NCI-H146 (cell line): ENCODE results near the gene SGTB.

ENCODE experiments used
- DNase-seq: peaks from one replicate; lab custom pipeline; 2025; lab: John Stamatoyannopoulos, UW

The SGTB gene, protein sequence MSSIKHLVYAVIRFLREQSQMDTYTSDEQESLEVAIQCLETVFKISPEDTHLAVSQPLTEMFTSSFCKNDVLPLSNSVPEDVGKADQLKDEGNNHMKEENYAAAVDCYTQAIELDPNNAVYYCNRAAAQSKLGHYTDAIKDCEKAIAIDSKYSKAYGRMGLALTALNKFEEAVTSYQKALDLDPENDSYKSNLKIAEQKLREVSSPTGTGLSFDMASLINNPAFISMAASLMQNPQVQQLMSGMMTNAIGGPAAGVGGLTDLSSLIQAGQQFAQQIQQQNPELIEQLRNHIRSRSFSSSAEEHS

DNA sequence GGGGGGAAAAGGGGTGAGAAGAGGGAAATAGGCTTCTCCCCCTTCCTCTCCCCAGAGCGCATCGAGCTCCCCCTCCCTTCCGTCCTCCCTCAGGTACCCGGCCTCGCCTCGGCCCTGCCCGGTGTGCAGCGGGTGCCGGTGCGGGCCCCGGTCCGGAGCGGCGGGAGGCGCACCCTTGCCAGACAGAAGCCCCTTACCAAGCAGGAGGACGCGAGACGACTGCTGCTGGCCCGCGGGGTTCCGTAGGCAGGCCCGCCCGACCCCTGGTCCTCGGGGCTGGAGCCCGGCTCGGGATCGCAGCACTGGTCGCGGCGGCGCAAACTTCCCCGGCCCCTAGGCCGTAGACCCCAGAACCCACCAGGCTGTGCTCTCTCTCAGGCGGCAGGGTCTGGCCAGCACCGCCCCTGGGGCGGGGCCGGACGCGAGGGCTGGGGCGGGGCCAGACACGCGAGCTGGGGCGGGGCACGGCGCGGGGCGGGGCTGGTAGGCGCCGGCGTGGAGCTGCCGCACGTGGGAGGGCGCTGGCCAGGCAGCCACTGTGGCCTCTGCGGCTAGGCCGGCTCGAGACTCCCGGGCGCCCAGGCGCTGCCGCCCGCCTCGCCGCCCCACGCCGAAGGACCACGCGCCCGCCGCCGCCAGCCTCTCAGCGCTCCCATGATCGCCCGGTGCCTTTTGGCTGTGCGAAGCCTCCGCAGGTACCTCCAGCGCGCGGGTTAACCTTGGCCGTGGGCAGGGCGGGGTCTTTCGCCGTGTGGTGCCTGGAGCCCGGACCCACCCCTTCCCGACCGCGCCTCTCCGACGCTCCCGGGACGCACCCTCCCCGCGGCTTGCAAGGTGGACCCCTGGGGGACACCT is at the start of gene SGTB, which contains the start of gene NLN:
Gene SGTB (minus strand): TSS at position 390 of the 855 bp plus-strand sequence. CDS start 1,302 bp downstream, outside the sequence.
Gene NLN (plus strand): TSS at position 486 of the 855 bp plus-strand sequence. CDS start 169 bp downstream, at position 655.
- DNase-seq, result peak; percentile 92

- no peak for DNase-seq
Observed at GRCh38 chr5:65771266-65771665, 49.4 kb upstream of the SGTB start.

GRCh38 chr5:65769539-65769938 is 47.6 kb upstream of the SGTB start:
- DNase-seq, result no peak

DNA sequence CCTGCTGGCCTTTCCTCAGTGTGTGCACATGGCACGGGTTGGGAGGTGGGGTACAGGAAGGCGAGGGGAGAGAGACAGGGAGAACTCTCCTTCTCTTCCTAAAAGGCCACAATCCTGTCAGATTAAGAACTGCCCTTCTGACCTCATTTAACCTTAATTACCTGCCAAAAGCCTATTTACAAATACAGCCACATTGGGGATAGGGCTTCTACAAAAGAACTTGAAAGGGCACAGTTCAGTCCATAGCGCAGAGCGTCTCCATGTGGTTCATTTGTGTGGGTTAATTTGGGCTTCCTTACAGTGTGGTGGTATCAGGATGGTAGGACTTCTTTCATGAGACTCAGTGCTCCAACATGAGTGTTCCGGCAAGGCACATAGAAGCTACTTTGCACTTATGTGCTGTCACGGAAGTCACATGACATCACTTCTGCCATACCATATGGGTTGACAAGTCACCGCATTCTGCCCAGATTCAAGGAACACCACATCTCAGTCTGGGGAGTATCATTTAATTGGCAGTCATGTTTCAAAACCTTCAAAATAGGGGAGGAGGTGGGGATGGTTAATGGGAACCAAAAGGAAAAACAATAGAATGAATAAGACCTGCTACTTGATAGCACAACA is 46.9 kb upstream of the SGTB start:
- no peak for DNase-seq

GRCh38 chr5:65767565-65767964 is 45.7 kb upstream of the SGTB start:
- no peak for DNase-seq

DNA sequence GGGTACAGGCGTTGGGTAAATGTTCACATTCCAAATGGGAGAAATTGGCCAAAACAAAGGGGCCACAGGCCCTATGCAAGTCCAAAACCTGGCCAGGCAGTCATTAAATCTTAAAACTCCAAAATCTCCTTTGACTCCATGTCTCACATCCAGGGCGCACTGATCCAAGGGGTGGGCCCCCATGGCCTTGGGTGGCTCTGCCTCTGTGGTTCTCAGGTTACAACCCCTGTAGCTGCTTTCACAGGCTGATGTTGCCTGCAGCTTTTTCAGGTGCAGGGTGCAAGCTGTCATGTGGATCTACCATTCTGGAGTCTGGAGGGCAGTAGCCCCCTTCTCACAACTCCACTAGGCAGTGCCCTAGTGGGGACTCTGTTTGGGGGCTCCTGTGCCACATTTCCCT is 44.9 kb upstream of the SGTB start:
- no peak for DNase-seq

GRCh38 chr5:65766175-65766574 is 44.3 kb upstream of the SGTB start:
- DNase-seq, result no peak

GRCh38 chr5:65765582-65765981 is 43.7 kb upstream of the SGTB start:
- no peak for DNase-seq

DNA sequence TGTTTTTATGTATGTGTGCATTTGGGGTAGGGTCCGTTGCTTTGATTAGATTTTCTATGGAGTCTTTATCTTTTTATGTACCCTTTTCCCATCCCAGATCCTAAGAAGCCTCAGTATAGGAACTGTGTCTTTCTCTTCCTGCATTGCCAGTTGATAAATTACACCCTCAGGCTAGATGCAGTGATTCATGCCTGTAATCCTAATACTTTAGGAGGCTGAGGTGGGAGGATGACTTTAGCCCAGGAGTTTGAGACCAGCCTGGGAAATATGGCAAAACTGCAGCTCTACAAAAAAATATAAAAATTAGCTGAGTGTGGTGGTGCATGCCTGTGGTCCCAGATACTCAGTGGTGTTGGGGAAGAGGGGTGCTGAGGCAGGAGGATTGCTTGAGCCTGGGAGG is 40.3 kb upstream of the SGTB start:
- no peak for DNase-seq

- peak; percentile 48 for DNase-seq
Observed at GRCh38 chr5:65760504-65761275, 38.8 kb upstream of the SGTB start.

GRCh38 chr5:65758546-65759144 is 36.7 kb upstream of the SGTB start:
- no peak for DNase-seq

- DNase-seq, result peak; percentile 44
Observed at GRCh38 chr5:65753189-65753588, 31.3 kb upstream of the SGTB start.

DNA sequence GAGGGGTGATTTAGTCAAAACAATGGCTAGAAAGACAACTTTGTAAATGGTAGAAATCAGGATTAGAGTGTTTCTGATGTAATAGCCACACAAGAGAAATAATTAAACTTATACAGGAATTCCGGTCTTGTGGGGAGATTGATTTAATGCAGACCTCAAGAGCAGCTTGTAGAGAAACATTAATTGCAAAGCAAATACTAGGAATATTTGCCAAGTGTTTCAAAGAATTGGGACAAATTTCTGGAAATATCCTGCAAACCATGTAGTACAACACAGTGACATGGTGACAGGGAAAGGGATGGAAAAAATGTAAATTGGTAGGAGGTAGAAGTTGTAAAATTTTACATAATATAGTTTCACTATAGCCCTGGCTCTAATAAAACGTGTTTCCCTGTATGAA is 29.0 kb upstream of the SGTB start:
- no peak for DNase-seq

DNA sequence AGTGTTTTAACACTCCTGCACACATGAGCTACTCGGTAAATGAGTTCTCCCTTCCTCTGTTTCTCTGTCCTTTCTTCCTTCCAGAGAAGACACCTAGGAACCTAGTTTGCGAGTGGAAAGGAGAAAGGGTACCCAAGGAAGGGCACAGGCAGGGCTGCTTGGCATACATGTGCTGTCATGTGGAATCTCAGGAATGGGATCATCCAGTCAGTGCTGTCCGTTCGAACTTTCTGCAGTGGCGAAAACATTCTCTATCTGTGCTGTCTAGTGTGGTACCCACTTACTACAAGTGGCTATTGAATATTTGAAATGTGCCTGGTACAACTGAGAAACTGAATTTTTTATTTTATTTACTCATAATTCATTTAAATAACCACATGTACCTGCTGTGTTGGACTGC is 28.0 kb upstream of the SGTB start:
- DNase-seq, result no peak

- DNase-seq, result no peak
Observed at GRCh38 chr5:65749221-65749844, 27.4 kb upstream of the SGTB start.

DNA sequence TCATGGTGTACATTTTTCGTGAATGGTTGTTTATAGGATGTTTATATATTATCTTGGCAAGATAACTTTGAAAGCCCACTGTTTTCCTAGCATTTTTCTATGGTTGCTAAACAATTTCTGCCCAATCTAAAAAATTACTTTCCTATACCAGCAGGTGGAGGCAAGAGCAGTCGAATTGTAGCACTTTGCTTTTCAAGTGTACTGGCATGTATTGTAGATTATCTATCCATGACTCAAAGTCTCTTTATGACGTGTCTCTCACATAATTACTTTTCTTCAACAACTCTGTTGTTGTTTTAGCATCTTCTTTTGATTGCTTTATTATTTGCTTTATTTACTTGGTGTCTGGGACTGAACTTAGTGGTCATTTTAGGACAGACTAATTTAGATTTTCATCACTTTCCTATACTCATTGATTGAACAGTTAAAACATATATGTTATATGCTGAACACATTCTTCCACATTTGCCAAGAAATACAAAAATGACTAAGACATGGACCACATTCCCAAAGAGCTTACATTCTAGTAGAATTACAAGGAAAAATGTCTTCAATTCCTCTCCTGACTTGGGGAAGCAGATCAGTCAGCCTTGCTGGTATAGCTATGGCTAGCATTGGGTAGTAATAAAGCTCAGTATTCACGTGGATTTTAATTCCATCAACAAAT is 20.8 kb upstream of the SGTB start:
- DNase-seq, result no peak

DNA sequence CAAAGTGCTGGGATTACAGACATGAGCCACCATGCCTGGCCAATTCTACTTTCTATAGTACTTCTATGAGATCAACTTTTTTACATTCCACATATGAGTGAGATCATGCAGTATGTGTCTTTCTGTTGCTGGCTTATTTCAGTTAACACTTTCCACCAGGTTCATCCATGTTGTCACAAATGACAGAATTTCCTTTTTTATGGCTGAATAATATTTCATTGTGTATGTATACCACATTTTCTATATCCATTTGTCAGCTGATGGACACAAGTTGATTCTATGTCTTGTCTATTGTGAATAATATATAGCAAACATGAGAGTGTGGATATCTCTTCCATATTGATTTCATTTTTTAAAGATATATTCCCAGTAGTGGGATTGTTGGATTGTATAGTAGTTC is 17.3 kb upstream of the SGTB start:
- no peak for DNase-seq

DNA sequence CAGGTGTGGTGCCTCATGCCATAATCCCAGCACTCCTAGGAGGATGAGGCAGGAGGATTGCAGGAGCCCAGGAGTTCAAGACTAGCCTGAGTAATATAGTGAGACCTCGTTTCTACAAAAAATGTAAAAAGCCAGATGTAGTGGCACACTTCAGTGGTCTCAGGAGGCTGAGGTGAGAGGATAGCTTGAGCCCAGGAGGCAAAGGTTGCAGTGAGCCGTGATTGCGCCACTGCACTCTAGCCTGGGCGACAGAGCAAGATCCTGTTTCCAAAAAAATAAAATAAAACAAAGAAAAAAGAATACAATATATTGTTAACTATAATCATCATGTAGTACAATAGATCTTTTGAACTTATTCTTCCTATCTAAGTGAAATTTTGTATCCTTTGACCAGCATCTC is 16.4 kb upstream of the SGTB start:
- DNase-seq, result no peak

DNA sequence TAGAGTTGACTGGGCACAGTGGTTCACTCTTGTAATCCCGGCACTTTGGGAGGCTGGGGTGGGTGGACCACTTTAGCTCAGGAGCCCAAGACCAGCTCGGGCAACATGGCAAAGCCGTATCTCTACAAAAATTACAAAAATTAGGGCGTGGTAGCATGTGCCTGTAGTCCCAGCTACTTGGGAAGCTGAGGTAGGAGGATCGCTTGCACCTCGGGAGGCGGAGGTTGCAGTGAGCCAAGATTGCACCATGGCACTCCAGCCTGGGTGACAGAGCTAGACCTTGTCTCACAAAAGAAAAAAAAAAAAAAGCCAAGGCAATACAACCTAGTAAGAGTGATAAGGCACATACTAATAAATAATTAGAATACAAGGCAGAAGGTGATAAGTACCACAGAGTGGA is 15.9 kb upstream of the SGTB start:
- DNase-seq, result no peak

- DNase-seq, result no peak
Observed at GRCh38 chr5:65736011-65736410, 14.1 kb upstream of the SGTB start.

- DNase-seq, result no peak
Observed at GRCh38 chr5:65734921-65735320, 13.0 kb upstream of the SGTB start.
